SK-MEL-5 (cell line): ENCODE measurements around the gene SLC4A1AP. TPM values are rescaled to one million over a fixed set of nuclear protein-coding genes. Genes with fewer than 3 reads are reported as not detected.

ENCODE experiments used
- DNase-seq: peaks from one replicate; pipeline ENCODE4 v3.0.0-alpha.2; 2016; ENCODE audit warnings: low read depth, low spot score
- in situ Hi-C: cut with HindIII; loops from 2 replicates; pipeline ENCODE4 v1.10.0; 2016; ENCODE audit warnings: low sequenced_read_pairs, high pct_unique_total_duplicates, low pct_unique_long_range_greater_than_20kb
- total RNA-seq: library from RNA; depleted of rRNA; stranded (reverse); fragments of >200 nt; shearing (Covaris generic); gene quantifications from 2 replicates; pipeline ENCODE4 v1.2.3, GENCODE V29; 2014

SLC4A1AP gene
- total RNA-seq, 1 experiment from 2014 or later, result 39.8 TPM

GRCh38 chr2:27727257-27727656, 63.6 kb downstream of the SLC4A1AP start:
- in situ Hi-C loops, result no loop called here
- no peak for DNase-seq

- in situ Hi-C loops, result no loop called here
- DNase-seq, result no peak
Measured at GRCh38 chr2:27728081-27728858, 64.6 kb downstream of the SLC4A1AP start.

- no peak for DNase-seq
- in situ Hi-C loops, result no loop called here
Measured at GRCh38 chr2:27729198-27729597, 65.5 kb downstream of the SLC4A1AP start.

- DNase-seq, result no peak
- in situ Hi-C loops, result no loop called here
Measured at GRCh38 chr2:27729614-27730013, 65.9 kb downstream of the SLC4A1AP start.

- no peak for DNase-seq
Measured at GRCh38 chr2:27730261-27730662, 66.6 kb downstream of the SLC4A1AP start.

GRCh38 chr2:27730980-27731691, 67.4 kb downstream of the SLC4A1AP start:
- in situ Hi-C loops, result no loop called here
- DNase-seq, result no peak

More at GRCh38 chr2:27730261-27730662, 66.6 kb downstream of the SLC4A1AP start:
- in situ Hi-C loops, result no loop called here

- in situ Hi-C loops, result no loop called here
- no peak for DNase-seq
Measured at GRCh38 chr2:27734305-27734704, 70.6 kb downstream of the SLC4A1AP start.

GRCh38 chr2:27735263-27735904, 71.7 kb downstream of the SLC4A1AP start:
- DNase-seq, result no peak

GRCh38 chr2:27736031-27736889, 72.6 kb downstream of the SLC4A1AP start:
- in situ Hi-C loops, result no loop called here
- DNase-seq, result no peak

More at GRCh38 chr2:27735263-27735904, 71.7 kb downstream of the SLC4A1AP start:
- in situ Hi-C loops, result no loop called here

- in situ Hi-C loops, result no loop called here
- DNase-seq, result no peak
Measured at GRCh38 chr2:27736890-27737204, 73.2 kb downstream of the SLC4A1AP start.

- DNase-seq, result peak; percentile 28
- in situ Hi-C loops, result no loop called here
Measured at GRCh38 chr2:27737676-27738348, 74.1 kb downstream of the SLC4A1AP start.

GRCh38 chr2:27738349-27739057, 74.8 kb downstream of the SLC4A1AP start:
- DNase-seq, result no peak
- in situ Hi-C loops, result no loop called here

GRCh38 chr2:27739058-27739373, 75.3 kb downstream of the SLC4A1AP start:
- no peak for DNase-seq
- in situ Hi-C loops, result no loop called here

- in situ Hi-C loops, result no loop called here
- DNase-seq, result peak; percentile 26
Measured at GRCh38 chr2:27741673-27742072, 78.0 kb downstream of the SLC4A1AP start.

- in situ Hi-C loops, result no loop called here
- no peak for DNase-seq
Measured at GRCh38 chr2:27742571-27742970, 78.9 kb downstream of the SLC4A1AP start.
